VCaP (cell line): ENCODE results near the gene KRT72.

Experiments used
- H3K27ac ChIP-seq: fragments of 450-650 bp; 2 replicates; pipeline ENCODE4 v1.5.1; 2017
- CTCF ChIP-seq: fragments of 450-650 bp; conservative IDR thresholded peaks from 2 replicates; pipeline ENCODE4 v1.5.1; 2017; ENCODE audit warnings: mild to moderate bottlenecking, moderate library complexity

Gene KRT72

GRCh38 chr12:52645120-52645761 is 44.0 kb upstream of the KRT72 start:
- no peak for TF ChIP-seq CTCF
- no peak overlapping the region for H3K27ac ChIP-seq

GRCh38 chr12:52644078-52644415 is 42.8 kb upstream of the KRT72 start:
- TF ChIP-seq CTCF = no peak
- no peak overlapping the region for H3K27ac ChIP-seq

GRCh38 chr12:52643233-52644077 is 42.2 kb upstream of the KRT72 start:
- no peak for TF ChIP-seq CTCF
- H3K27ac ChIP-seq = no peak overlapping the region

GRCh38 chr12:52641468-52641867 is 40.2 kb upstream of the KRT72 start:
- no peak overlapping the region for H3K27ac ChIP-seq
- no peak for TF ChIP-seq CTCF

GRCh38 chr12:52637299-52637698 is 36.0 kb upstream of the KRT72 start:
- H3K27ac ChIP-seq = no peak overlapping the region
- no peak for TF ChIP-seq CTCF

GRCh38 chr12:52636592-52637258 is 35.5 kb upstream of the KRT72 start:
- no peak overlapping the region for H3K27ac ChIP-seq
- no peak for TF ChIP-seq CTCF

GRCh38 chr12:52636189-52636588 is 34.9 kb upstream of the KRT72 start:
- H3K27ac ChIP-seq = no peak overlapping the region
- TF ChIP-seq CTCF = no peak
